RWPE2 (cell line): ENCODE data around the gene CHI3L2.

ENCODE experiments used
- ATAC-seq: fragments of 200-7000 bp; cut with Tn5 transposase; 3 replicates; pipeline ENCODE4 v1.9.1; 2021; ENCODE audit warnings: low read depth
- DNase-seq: peaks from one replicate; pipeline ENCODE4 v3.0.0-alpha.2; 2020; ENCODE audit warnings: low spot score
- H3K27ac ChIP-seq: fragments of 450-650 bp; 2 replicates; pipeline ENCODE4 v1.5.1; 2017; ENCODE audit warnings: mild to moderate bottlenecking; ENCODE audit not compliant: poor library complexity, severe bottlenecking
- H3K27me3 ChIP-seq: fragments of 250-450 bp; sonication (Bioruptor Pico); 2 replicates; pipeline ENCODE4 v1.5.1; 2021; ENCODE audit warnings: mild to moderate bottlenecking, moderate library complexity; ENCODE audit not compliant: insufficient read depth, poor library complexity, severe bottlenecking
- H3K36me3 ChIP-seq: fragments of 250-450 bp; sonication (Bioruptor Pico); 2 replicates; pipeline ENCODE4 v1.5.1; 2020; ENCODE audit warnings: low read depth, mild to moderate bottlenecking, moderate library complexity
- H3K4me1 ChIP-seq: fragments of 250-450 bp; sonication (Bioruptor Pico); 2 replicates; pipeline ENCODE4 v1.5.1; 2021; ENCODE audit warnings: mild to moderate bottlenecking, moderate library complexity; ENCODE audit not compliant: insufficient read depth, poor library complexity, severe bottlenecking
- H3K4me3 ChIP-seq: fragments of 250-450 bp; sonication (Bioruptor Pico); 2 replicates; pipeline ENCODE4 v1.5.1; 2021; ENCODE audit warnings: mild to moderate bottlenecking, moderate library complexity; ENCODE audit not compliant: severe bottlenecking
- H3K9me3 ChIP-seq: fragments of 250-450 bp; sonication (Bioruptor Pico); 2 replicates; pipeline ENCODE4 v1.5.1; 2021; ENCODE audit warnings: mild to moderate bottlenecking, moderate library complexity; ENCODE audit not compliant: severe bottlenecking
- TF ChIP-seq, protein P1 (sequence below): fragments of 450-650 bp; IDR thresholded peaks from one replicate; pipeline ENCODE4 v1.5.1; 2017; ENCODE audit warnings: mild to moderate bottlenecking, moderate library complexity; ENCODE audit not compliant: poor library complexity, severe bottlenecking

Gene CHI3L2

DNA sequence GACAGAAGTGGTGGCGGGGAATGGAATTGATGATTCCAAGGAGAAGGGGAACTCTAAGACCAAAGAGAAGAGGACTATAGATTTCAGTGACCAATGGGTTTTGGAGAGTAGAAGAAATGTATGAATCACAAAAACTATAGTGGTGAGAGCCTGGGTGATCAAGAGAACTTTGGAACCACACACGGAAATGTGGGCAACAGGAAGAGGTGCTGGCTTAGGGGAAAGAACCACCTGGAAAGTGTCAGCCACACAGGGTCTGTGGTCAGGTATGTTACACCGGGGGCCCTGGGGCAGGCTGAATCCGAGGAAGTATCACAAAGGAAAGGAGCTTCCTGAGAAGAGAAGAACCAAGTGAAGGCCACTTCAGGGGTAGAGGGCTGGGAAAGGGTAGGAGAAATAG lies 51.6 kb downstream of the CHI3L2 start:
- Histone ChIP-seq H3K4me3 (no peak overlapping the region), H3K4me1 (no peaks in the 10 kb centered on the region), H3K36me3 (no peaks in the 10 kb centered on the region), H3K9me3 (peaks cover 3% of the 10 kb centered on the region), H3K27me3 (no peaks in the 10 kb centered on the region), H3K27ac (no peak overlapping the region)
- no peak for DNase-seq
- ATAC-seq, result no peak
- TF ChIP-seq, protein P1, sequence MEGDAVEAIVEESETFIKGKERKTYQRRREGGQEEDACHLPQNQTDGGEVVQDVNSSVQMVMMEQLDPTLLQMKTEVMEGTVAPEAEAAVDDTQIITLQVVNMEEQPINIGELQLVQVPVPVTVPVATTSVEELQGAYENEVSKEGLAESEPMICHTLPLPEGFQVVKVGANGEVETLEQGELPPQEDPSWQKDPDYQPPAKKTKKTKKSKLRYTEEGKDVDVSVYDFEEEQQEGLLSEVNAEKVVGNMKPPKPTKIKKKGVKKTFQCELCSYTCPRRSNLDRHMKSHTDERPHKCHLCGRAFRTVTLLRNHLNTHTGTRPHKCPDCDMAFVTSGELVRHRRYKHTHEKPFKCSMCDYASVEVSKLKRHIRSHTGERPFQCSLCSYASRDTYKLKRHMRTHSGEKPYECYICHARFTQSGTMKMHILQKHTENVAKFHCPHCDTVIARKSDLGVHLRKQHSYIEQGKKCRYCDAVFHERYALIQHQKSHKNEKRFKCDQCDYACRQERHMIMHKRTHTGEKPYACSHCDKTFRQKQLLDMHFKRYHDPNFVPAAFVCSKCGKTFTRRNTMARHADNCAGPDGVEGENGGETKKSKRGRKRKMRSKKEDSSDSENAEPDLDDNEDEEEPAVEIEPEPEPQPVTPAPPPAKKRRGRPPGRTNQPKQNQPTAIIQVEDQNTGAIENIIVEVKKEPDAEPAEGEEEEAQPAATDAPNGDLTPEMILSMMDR, result no peak

DNA sequence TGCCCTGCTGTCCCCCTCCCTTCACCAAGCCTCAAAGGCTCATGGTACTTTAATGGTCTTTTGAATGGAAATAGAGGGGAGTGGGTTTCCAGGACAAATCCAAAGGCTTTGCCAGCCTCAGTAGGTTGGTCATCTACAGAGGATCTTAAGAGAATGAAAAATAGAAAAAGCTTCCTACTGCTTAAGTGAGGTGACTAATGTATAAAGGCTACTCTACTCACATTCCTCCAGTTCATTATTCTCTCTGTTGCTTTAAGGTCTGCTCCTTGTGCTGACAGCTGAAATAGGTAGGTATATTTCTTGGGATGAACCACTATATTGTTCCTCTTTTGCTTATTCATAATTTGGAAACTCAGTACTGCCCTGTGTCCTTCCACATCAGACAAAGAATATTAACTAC lies 52.8 kb downstream of the CHI3L2 start:
- Histone ChIP-seq H3K4me3 (no peak overlapping the region), H3K27ac (no peak overlapping the region), H3K4me1 (no peaks in the 10 kb centered on the region), H3K27me3 (no peaks in the 10 kb centered on the region), H3K36me3 (no peaks in the 10 kb centered on the region), H3K9me3 (peaks cover 3% of the 10 kb centered on the region)
- ATAC-seq, result no peak
- TF ChIP-seq, protein P1, result no peak
- DNase-seq, result no peak

DNA sequence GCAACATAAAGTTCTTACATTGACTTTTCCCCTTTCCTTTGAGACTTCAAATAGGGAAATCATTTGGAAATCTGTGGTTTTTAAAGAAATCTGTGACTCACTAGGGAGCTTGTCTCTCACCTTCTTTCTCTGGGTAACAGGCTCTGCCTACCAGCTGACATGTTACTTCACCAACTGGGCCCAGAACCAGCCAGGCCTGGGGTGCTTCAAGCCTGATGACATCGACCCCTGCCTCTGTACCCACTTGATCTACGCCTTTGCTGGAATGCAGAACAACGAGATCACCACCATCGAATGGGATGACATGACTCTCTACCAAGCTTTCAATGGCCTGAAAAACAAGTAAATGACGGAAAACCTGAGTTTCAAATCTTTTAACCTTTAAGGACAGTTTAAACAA lies 53.9 kb downstream of the CHI3L2 start:
- no peaks in the 10 kb centered on the region for H3K36me3 ChIP-seq
- TF ChIP-seq, protein P1, result no peak
- H3K27me3 ChIP-seq, result no peaks in the 10 kb centered on the region
- H3K9me3 ChIP-seq, result peaks cover 3% of the 10 kb centered on the region
- H3K4me1 ChIP-seq, result no peaks in the 10 kb centered on the region
- no peak overlapping the region for H3K4me3 ChIP-seq
- no peak for DNase-seq
- no peak overlapping the region for H3K27ac ChIP-seq
- ATAC-seq, result no peak

DNA sequence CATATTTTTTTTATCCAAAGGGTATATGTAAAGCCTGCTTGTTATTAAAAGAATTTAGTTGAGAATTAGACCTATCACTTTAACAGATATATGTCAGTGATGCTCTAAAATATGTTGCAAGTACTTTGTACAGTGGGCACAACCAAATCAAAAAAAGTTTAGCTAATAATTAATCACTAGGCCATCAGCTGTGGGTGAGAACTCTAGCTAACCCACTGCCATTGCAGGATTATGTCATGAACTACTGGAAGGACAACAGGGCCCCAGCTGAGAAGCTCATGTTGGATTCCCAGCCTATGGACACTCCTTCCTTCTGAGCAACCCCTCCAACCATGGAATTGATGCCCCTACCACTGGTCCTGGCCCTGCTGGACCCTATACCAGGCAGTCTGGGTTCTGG lies 56.3 kb downstream of the CHI3L2 start:
- DNase-seq (no peak), ATAC-seq (no peak)
- H3K4me3 ChIP-seq, result no peak overlapping the region
- H3K36me3 ChIP-seq, result no peaks in the 10 kb centered on the region
- peaks cover 4% of the 10 kb centered on the region for H3K27me3 ChIP-seq
- TF ChIP-seq, protein P1, result no peak
- H3K4me1 ChIP-seq, result no peaks in the 10 kb centered on the region
- H3K9me3 ChIP-seq, result no peaks in the 10 kb centered on the region
- no peak overlapping the region for H3K27ac ChIP-seq

DNA sequence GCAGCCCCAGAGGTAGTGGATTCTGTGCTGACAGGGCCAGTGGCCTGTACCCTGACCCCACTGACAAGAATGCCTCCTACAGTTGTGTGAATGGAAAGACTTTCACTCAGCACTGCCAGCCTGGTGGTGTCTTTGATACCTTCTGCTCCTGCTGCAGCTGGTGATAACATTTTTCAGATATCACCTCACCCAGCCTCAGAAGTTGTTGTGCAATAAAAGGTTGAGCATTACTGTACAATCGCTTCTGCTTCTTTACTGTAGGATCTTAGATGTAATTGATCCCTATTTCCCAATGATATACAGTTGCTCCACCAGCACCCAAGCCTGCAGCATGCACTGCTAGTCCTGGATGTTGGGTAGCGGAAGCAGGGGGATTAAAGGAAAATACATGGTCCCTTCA lies 58.4 kb downstream of the CHI3L2 start:
- Histone ChIP-seq H3K4me1 (no peaks in the 10 kb centered on the region), H3K27ac (no peak overlapping the region), H3K36me3 (no peaks in the 10 kb centered on the region), H3K4me3 (no peak overlapping the region), H3K27me3 (peaks cover 4% of the 10 kb centered on the region), H3K9me3 (no peaks in the 10 kb centered on the region)
- TF ChIP-seq, protein P1, result no peak
- no peak for DNase-seq
- no peak for ATAC-seq
